NCI-H1048 (cell line): Measurements from ENCODE around the gene ARL13B.

Source experiments
- DNase-seq: peaks from one replicate; lab custom pipeline; 2025; lab: John Stamatoyannopoulos, UW

ARL13B gene

GRCh38 chr3:94101860-94102259 lies 121.9 kb downstream of the ARL13B start:
- DNase-seq, result no peak
